Fibroblast of gingiva (primary cell): ENCODE results near the gene MAP3K12.

Experiments
- DNase-seq: peaks from one replicate; pipeline ENCODE4 v3.0.0-alpha.2; 2011; ENCODE audit warnings: low read depth

MAP3K12 gene

GRCh38 chr12:53492830-53493609 is 6.2 kb downstream of the MAP3K12 start:
- peak; percentile 88 for DNase-seq

DNA sequence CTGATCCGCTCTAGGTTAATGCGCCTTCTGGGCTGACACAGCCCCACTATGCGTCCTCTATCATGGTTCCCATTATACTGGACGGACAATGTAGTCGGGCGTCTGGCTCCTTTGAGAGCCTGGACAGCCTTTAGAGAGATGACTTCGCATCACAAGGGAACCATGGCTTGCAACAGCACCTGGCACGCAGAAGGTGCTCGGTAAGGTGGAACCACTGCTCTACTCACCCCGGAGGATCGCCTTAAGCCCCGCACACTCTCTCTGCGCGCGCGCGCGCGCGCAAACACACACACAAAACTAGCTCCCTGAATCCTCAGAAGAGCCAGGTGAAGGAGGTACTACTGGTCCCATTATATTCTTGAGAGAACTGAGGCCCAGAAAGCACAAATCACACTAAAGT is 7.1 kb downstream of the MAP3K12 start:
- DNase-seq, result no peak

DNA sequence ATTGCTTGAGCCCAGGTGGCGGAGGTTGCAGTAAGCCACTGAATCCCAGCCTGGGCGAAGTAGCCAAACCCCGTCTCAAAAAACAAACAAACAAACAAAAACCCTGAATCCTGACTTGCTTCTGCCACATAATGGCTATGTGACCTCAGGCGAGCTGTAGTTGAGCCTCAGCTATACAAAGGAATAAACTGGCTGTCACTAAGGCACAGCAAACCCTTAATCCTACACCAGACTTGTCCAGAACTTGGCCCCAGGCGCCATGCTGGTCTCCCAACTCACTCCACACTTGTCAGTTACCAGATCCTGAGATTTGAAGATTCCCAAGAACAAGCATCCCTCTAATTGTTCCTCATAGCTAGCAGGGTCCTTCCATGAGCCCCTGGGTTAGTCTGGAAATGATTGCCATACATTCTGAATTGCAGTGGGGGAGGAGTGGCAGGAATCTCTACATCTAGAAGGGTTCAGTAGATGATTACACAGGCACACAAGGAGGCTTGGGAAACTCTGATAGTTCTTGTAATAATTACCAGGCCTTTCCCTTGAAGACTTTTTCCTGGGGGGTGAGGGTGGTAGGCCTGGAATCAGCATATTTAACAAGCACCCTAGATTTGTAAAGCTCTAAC is 9.9 kb downstream of the MAP3K12 start:
- DNase-seq, result no peak

DNA sequence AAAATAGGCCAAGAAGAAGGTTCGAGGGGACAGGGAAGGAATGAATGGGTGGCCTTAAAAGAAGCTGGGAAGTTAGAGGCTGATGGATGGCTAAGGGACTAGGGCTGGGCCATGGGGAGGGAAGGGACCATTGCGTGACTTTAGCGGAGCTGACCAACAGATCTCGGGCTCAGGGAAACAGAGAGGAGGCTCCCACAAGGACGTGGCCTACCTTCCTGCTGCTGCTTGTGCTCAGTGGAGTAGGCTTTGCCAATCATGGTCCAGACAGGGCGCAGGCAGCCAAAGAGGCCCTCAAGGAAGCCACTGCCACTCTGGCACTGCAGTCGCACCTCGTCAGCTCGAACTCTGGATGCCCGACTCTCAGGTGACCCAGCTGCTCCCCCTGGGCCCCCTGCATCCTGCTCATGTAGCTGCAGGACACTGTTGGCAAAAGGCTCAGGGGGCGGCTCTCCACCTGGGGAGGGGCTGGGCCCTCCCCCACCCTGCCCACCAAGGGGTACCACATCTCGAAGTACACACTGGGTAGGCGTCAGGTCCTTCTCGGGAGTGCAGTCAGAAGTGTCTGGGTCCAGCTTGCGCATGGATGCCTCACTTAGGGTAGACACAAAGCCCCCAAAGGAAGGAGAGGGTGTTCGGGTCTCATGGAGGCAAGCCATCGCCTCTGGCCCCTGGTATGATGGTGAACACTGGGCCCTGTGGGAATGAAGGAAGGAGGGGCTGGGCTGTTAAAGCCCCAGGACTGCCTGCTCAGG is 12.3 kb downstream of the MAP3K12 start:
- DNase-seq, result no peak

GRCh38 chr12:53485955-53486735 is 13.1 kb downstream of the MAP3K12 start:
- DNase-seq, result no peak

DNA sequence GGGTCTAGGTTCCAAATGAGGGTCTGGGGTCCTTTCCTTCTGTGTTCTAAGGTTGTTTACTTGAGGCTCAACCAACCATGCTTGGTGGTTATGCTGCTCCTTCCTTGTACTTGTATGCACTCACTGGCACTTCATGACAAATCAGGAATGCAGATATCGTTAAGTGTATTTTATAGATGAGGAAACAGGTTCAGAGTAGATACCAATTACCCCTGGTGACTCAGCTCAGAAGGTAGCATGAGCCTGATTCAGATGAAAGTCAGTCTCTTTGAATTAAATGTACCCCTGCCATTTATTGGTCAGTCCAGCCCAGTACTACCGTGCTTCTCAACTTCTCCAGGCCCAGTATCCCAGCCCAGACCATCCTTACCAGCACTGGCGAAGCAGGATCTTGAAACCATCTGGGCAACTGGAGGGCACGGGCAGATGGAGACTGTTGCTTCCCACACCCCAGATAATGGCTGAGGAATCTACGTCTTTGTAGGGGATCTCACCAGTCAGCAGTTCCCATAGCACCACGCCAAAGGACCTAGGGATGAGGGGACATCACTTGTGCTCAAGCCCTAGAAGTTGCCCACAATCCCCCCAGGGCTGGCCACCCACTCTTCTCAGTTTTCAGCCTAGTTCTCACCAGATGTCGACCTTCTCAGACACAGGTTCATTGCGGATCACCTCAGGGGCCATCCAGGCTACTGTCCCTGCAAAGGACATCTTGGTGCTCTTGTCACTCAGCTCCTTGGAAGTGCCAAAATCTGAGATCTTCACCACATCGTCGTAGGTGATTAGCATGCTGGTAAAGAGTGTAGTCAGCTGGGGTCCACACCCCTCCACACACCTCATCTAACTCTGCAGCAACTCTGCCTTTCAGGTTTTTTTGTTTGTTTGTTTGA is 14.3 kb downstream of the MAP3K12 start:
- no peak for DNase-seq

DNA sequence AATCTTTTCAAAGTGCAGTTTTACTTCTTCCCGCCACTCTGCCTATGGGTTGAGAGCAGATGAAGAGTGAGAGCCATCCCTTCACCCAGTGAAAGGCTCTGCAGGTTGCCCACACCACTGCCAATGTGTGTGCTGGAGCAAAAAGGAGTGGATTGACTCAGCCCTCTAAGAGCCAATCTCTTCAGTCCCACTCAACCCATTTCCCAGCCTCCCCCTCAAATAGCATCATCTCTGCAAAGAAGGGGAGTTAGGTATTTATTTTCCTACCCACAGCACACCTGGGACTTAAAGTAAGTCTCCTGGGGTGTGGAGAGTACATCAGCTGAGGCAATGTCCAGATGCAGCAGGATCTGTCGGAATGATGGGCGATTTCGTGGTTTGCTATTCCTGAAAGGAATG is 15.3 kb downstream of the MAP3K12 start:
- no peak for DNase-seq

GRCh38 chr12:53483225-53483978 is 15.9 kb downstream of the MAP3K12 start:
- DNase-seq, result no peak

DNA sequence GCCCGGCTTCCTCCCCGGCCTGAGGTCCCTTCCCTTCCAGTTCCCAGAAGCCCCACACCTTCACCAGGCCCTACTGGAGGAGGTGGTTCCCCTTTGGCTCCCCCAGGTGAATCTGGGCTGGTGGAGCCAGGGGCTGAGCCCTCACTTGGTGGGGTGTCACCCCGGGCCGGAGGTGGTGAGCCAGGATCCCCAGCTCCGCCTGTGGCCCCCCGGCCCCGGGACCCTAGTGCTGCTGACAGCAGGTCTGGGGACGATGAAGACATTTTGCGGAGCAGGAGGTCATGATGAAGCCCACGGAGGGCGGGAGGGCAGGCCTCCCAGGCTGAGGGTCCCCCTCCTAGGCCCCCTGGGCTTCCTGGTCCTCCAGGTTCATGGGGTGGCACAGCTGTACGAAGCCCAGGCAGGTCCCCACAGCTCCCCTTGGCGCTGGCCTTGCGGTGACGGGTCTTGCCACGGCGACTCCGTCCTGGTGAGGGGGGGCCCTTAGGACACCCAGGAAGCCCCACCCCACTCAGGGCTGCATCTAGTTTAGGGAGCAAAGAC is 16.6 kb downstream of the MAP3K12 start:
- no peak for DNase-seq

DNA sequence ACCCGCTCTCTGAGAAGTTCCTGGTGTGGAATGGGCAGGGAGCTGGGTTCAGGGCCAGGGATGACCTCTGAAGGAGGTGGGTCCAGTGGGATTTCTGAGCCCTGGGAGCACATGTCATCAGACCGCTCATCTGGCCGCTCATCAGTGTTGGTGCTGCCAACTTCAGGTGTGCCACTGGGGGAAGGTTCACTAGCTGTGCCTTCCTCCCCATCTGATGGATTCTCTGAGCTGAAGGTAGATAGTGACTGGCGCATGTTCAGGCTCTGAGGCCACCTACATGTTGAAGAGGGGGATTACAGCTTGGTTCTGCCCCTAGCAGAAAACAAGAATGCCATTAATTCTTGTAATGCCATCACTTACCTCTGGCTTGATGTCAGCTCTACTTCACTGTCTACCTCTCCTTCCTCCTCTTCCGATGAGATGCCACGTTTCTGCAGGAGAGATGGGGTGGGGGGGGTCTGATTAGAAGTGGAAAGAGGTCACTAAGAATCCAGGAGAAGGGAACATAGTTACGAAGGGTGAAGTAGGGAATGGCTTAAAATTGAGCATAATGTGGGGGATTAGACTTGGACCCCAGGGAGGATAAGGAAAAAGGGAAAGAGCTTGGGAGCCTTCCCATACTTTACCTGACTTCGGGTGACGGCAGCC is 17.2 kb downstream of the MAP3K12 start:
- DNase-seq, result no peak

- DNase-seq, result peak; percentile 79
Measured at GRCh38 chr12:53481458-53481857, 17.8 kb downstream of the MAP3K12 start.

DNA sequence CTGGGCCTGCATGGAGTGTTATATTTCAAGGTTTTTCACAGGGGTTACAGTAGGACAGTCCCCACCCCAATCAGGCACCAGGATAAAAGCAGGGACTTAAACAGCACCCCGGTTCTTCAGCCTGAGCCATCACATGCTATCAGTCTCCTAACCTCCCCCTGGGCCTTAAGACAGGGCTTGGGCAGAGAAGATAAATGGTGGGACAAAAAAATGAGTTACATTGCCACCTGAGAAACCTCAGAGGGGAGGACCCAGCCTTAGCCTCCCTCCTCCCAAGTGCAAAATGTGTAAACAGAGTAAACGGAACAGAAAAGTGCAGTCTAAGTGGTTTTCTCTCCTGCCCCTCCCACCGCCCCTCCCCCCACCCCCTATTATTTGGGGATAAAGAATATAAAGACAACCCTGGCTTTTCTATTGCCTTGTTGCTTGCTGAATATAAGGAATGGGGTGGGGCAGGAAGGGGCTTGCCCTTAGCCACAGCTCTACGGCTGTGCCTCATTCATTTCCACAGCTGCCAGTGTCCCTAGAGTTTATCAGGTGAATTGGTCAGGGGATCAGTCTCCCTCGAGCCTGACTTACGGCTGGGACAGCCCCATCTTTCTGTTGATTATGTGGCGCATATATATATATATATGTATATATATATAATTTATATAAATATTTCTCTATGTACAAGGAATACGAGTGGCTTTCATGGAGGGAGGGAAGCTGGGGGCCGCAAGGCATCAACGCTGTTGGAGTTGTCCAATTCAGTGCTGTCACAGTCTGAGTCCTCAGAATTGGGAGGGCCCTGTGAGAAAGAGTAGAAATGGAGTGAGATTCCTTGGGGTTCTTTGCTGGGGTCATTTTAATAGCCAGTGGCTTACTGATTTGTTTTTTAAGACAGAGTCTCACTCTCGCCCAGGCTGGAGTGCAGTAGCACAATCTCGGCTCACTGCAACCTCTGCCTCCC is 18.5 kb downstream of the MAP3K12 start:
- DNase-seq, result no peak

- no peak for DNase-seq
Measured at GRCh38 chr12:53479331-53479730, 19.9 kb downstream of the MAP3K12 start.

DNA sequence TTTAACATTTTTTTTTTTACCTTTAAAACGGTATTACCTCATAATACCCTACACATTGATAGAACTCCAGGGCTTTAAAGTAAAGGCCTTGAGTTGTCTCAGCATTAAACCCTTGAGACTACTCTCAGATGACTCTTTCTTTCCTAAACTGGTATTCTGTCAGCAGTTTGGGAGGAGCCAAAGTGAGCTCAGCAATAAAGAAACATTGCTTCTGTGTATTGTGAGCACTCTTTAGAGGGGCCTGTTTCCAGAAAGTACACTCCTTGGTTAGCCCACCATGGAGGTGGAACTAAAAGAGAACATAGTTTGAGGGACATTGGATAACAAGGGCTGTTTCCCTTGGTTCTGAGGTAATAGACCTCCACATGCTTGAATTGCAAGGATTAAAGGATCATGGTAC is 20.4 kb downstream of the MAP3K12 start:
- peak; percentile 30 for DNase-seq

- no peak for DNase-seq
Measured at GRCh38 chr12:53476769-53477209, 22.5 kb downstream of the MAP3K12 start.

DNA sequence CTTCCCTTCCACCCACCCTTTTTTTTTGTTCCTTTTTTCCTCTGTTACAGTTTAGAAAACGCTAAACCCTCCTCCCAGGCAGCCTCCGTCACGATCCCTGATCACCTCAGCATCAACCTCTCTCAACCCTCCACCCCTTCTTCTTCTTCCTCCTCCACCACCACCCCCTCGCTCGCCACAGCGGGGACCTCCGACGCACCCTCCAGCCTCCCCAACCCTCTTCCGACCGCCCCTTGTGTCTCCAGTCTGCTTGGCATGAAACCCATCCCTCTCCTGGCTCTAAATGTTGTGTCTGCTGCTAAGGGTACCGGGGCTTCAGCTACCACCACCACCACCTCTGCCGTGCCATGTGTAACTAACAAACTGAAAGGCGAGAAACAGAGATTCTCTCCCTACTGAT is 24.4 kb downstream of the MAP3K12 start:
- DNase-seq, result no peak

GRCh38 chr12:53474077-53474476 is 25.2 kb downstream of the MAP3K12 start:
- DNase-seq, result no peak

DNA sequence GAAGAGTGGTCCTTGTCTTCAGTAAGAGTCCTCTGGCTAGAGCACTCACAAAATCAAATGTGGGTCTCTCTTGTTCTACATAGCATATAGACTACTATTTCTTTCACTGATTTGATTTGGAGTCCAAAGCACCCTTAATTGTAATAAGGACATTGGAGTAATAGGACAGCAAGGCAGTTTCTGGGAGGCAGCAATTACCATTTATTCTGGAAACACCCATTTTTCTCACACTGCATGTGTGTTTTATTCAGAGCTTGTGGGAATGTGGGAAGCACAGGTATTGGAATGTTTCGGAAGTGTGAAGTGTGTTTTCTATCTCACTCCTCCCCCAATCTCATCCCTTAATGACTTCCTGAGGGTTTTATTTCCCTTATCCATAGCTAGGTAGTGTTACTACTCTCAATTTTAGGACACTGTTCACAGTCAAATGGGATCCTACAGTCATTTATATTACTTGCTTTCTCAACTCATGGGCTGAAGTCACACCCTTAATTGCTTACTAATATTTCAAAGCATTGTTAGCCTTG is 27.1 kb downstream of the MAP3K12 start:
- no peak for DNase-seq
